Upper lobe of right lung (tissue), 1 donor: Measurements from ENCODE around the gene CCDC85C. TPM values are rescaled to one million over a fixed set of nuclear protein-coding genes. Genes with fewer than 3 reads are reported as not detected.
A peak's percentile ranks its signal among the peaks of the same experiment; 100 is the strongest.

ENCODE experiments used
- ATAC-seq: fragments of 200-7000 bp; cut with Tn5 transposase; one replicate; pipeline ENCODE4 v1.9.1; 2020; ENCODE audit warnings: mild to moderate bottlenecking, moderate library complexity
- DNase-seq: peaks from one replicate; pipeline ENCODE4 v3.0.0-alpha.2; 2020
- H3K27ac ChIP-seq: fragments of 200-600 bp; one replicate; pipeline ENCODE4 v1.8.0; 2022
- H3K27me3 ChIP-seq: fragments of 200-600 bp; one replicate; pipeline ENCODE4 v1.8.0; 2022; ENCODE audit warnings: mild to moderate bottlenecking
- H3K36me3 ChIP-seq: fragments of 200-600 bp; one replicate; pipeline ENCODE4 v1.8.0; 2022
- H3K4me1 ChIP-seq: fragments of 200-600 bp; one replicate; pipeline ENCODE4 v1.8.0; 2022
- H3K4me3 ChIP-seq: fragments of 200-600 bp; one replicate; pipeline ENCODE4 v1.8.0; 2022; ENCODE audit warnings: mild to moderate bottlenecking
- H3K9me3 ChIP-seq: fragments of 200-600 bp; one replicate; pipeline ENCODE4 v1.8.0; 2022
- CTCF ChIP-seq: fragments of 200-600 bp; IDR thresholded peaks from one replicate; pipeline ENCODE4 v1.8.0; 2022; ENCODE audit warnings: antibody characterized with exemption
- intact Hi-C: fragments of 100-400 bp; cut with DNase I; formaldehyde crosslinking; loops from one replicate; pipeline ENCODE4 v1.11.0; 2022
- total RNA-seq: library from RNA; stranded (reverse); fragmentation: NEBNext Ultra II Directional; extraction: Animal tissue kit (Norgen Biotek cat#: 25700); gene quantifications from one replicate; pipeline ENCODE4 v1.2.1, GENCODE V29; 2021
- donor health status: DM: no; HTN: yes; CAD: no; lungs with severe emphysema.

Gene CCDC85C
- total RNA-seq, 1 donor from 2014 or later: 22.6 TPM

- H3K4me3 ChIP-seq: no peak overlapping the region
- H3K27ac ChIP-seq: no peak overlapping the region
- H3K9me3 ChIP-seq: no peaks in the 10 kb centered on the region
- intact Hi-C loops: no loop called here
- H3K4me1 ChIP-seq: no peaks in the 10 kb centered on the region
- no peak for DNase-seq
- no peaks in the 10 kb centered on the region for H3K27me3 ChIP-seq
- H3K36me3 ChIP-seq: no peaks in the 10 kb centered on the region
- ATAC-seq: no peak
- TF ChIP-seq CTCF: no peak
These were observed 63.6 kb downstream of the CCDC85C start for GRCh38 chr14:99540196-99541032.

DNA sequence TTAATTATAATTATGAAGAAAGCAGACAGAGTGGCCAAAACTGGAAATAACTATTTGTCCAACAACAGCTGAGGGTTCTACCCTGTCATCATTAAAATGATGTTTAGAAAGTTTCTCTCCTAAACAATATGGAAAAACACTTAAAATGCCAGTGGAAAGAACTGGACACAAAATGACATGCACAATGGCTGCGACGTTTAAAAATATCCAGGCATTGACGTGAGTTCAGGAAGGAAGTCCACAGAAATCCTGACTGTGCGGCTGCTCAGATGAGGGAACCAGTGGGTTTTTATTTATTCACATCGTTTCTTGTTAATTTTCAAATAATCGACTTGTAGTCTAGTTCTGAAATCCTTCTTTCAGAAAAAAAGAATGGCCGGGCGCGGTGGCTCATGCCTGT is 64.5 kb downstream of the CCDC85C start:
- no peaks in the 10 kb centered on the region for H3K9me3 ChIP-seq
- no peaks in the 10 kb centered on the region for H3K36me3 ChIP-seq
- no peak for TF ChIP-seq CTCF
- no peak for DNase-seq
- intact Hi-C loops: no loop called here
- no peak overlapping the region for H3K4me3 ChIP-seq
- ATAC-seq: no peak
- no peaks in the 10 kb centered on the region for H3K27me3 ChIP-seq
- H3K4me1 ChIP-seq: no peaks in the 10 kb centered on the region
- no peak overlapping the region for H3K27ac ChIP-seq

- TF ChIP-seq CTCF: no peak
- no peak overlapping the region for H3K27ac ChIP-seq
- H3K9me3 ChIP-seq: no peaks in the 10 kb centered on the region
- intact Hi-C loops: no loop called here
- H3K36me3 ChIP-seq: no peaks in the 10 kb centered on the region
- ATAC-seq (no peak), DNase-seq (no peak)
- no peaks in the 10 kb centered on the region for H3K4me1 ChIP-seq
- no peak overlapping the region for H3K4me3 ChIP-seq
- H3K27me3 ChIP-seq: no peaks in the 10 kb centered on the region
These were observed 65.3 kb downstream of the CCDC85C start for GRCh38 chr14:99538733-99539132.

GRCh38 chr14:99538275-99538674 is 65.7 kb downstream of the CCDC85C start:
- Histone ChIP-seq H3K27me3 (no peaks in the 10 kb centered on the region), H3K27ac (peak overlapping the region; percentile 4), H3K9me3 (no peaks in the 10 kb centered on the region), H3K4me3 (no peak overlapping the region), H3K36me3 (no peaks in the 10 kb centered on the region), H3K4me1 (no peaks in the 10 kb centered on the region)
- intact Hi-C loops: no loop called here
- no peak for TF ChIP-seq CTCF
- ATAC-seq (peak; percentile 3), DNase-seq (no peak)

- Histone ChIP-seq H3K36me3 (no peaks in the 10 kb centered on the region), H3K4me1 (no peaks in the 10 kb centered on the region), H3K27me3 (no peaks in the 10 kb centered on the region), H3K27ac (no peak overlapping the region), H3K4me3 (no peak overlapping the region), H3K9me3 (no peaks in the 10 kb centered on the region)
- intact Hi-C loops: no loop called here
- DNase-seq: no peak
- no peak for TF ChIP-seq CTCF
- ATAC-seq: peak; percentile 73
These were observed 66.6 kb downstream of the CCDC85C start for GRCh38 chr14:99537399-99537798.
